BLaER1 treated with 17β-estradiol and CSF1 and Interleukin-3, amounts not matched to agents 10 nM and 100 nM (cell line): Measurements from ENCODE around the gene ANO1.

ENCODE experiments used
- H3K27ac ChIP-seq, 11 experiments: shearing (Covaris generic); formaldehyde crosslinking; 2 replicates each; pipeline ENCODE4 v1.8.1; 2022
- H3K27me3 ChIP-seq, 11 experiments: shearing (Covaris generic); formaldehyde crosslinking; 2 replicates each; pipeline ENCODE4 v1.8.1; 2022
- H3K36me3 ChIP-seq, 11 experiments: shearing (Covaris generic); formaldehyde crosslinking; 2 replicates each; pipeline ENCODE4 v1.8.1; 2022
- H3K4me1 ChIP-seq, 10 experiments: shearing (Covaris generic); formaldehyde crosslinking; 2 replicates each; pipeline ENCODE4 v1.8.1; 2022
- H3K4me2 ChIP-seq, 11 experiments: shearing (Covaris generic); formaldehyde crosslinking; 2 replicates each; pipeline ENCODE4 v1.8.1; 2022
- H3K4me3 ChIP-seq, 10 experiments: shearing (Covaris generic); formaldehyde crosslinking; 2 replicates each; pipeline ENCODE4 v1.8.1; 2022
- H3K9ac ChIP-seq, 11 experiments: shearing (Covaris generic); formaldehyde crosslinking; 2 replicates each; pipeline ENCODE4 v1.8.1; 2022
- H3K9me3 ChIP-seq, 11 experiments: shearing (Covaris generic); formaldehyde crosslinking; replicated peaks in 1 of 11; 2 replicates each; pipeline ENCODE4 v1.8.1; 2022
- H4K20me1 ChIP-seq, 11 experiments: shearing (Covaris generic); formaldehyde crosslinking; 2 replicates each; pipeline ENCODE4 v1.8.1; 2022
- Cebpa-rat ChIP-seq, 11 experiments: shearing (Covaris generic); IDR thresholded peaks; 2 replicates each; pipeline ENCODE4 v1.8.1; 2022

The ANO1 gene

GRCh38 chr11:70142221-70142875 is 64.2 kb downstream of the ANO1 start:
- Histone ChIP-seq H3K27me3 (peaks cover 0 to 19% (median 0%) of the 10 kb centered on the region in 11 experiments; a peak in 7 of 22 replicates), H3K4me2 (peak overlapping the region; percentile 38 to 88 (median 76); a peak in 19 of 22 replicates), H3K4me3 (no peak overlapping the region)

GRCh38 chr11:70144262-70144661 is 66.1 kb downstream of the ANO1 start:
- H3K4me1 ChIP-seq, result peaks cover 19 to 63% (median 57%) of the 10 kb centered on the region in 10 experiments
- peak overlapping the region in 2 of 11 experiments; percentile 8 to 25; a peak in 2 of 22 replicates for H3K27ac ChIP-seq
- no peak overlapping the region for H3K4me3 ChIP-seq
- H4K20me1 ChIP-seq, result no peaks in the 10 kb centered on the region
- no peak overlapping the region for H3K4me2 ChIP-seq
- no peaks in the 10 kb centered on the region for H3K36me3 ChIP-seq
- H3K27me3 ChIP-seq, result peaks cover 0 to 29% (median 0%) of the 10 kb centered on the region in 11 experiments; a peak in 7 of 22 replicates
- no peak overlapping the region for H3K9ac ChIP-seq
- TF ChIP-seq Cebpa-rat (IDR thresholded peaks at IDR 0.05), result no peak
- peaks cover 0 to 4% (median 0%) of the 10 kb centered on the region in 11 experiments; a peak in 2 of 22 replicates for H3K9me3 ChIP-seq

More at GRCh38 chr11:70142221-70142875, 64.2 kb downstream of the ANO1 start:
- Histone ChIP-seq H3K9ac (peak overlapping the region in 2 of 11 experiments; percentile 19 to 50; a peak in 3 of 22 replicates), H3K36me3 (no peaks in the 10 kb centered on the region), H3K27ac (peak overlapping the region in 4 of 11 experiments; percentile 12 to 21 (median 14); a peak in 4 of 22 replicates), H3K4me1 (peaks cover 10 to 44% (median 38%) of the 10 kb centered on the region in 10 experiments), H4K20me1 (no peaks in the 10 kb centered on the region), H3K9me3 (no peaks in the 10 kb centered on the region)
- no peak for TF ChIP-seq Cebpa-rat (IDR thresholded peaks at IDR 0.05)

GRCh38 chr11:70145071-70145470 is 67.0 kb downstream of the ANO1 start:
- Histone ChIP-seq H3K27me3 (peaks cover 0 to 29% (median 0%) of the 10 kb centered on the region in 11 experiments; a peak in 7 of 22 replicates), H3K4me3 (no peak overlapping the region), H3K27ac (peak overlapping the region in 2 of 11 experiments; percentile 8 to 25; a peak in 2 of 22 replicates), H3K9me3 (peaks cover 0 to 5% (median 0%) of the 10 kb centered on the region in 11 experiments; a peak in 2 of 22 replicates), H4K20me1 (no peaks in the 10 kb centered on the region), H3K4me1 (peaks cover 27 to 70% (median 64%) of the 10 kb centered on the region in 10 experiments), H3K36me3 (no peaks in the 10 kb centered on the region), H3K9ac (no peak overlapping the region; a peak in 1 of 22 replicates), H3K4me2 (no peak overlapping the region)
- TF ChIP-seq Cebpa-rat (IDR thresholded peaks at IDR 0.05), result no peak

- Histone ChIP-seq H4K20me1 (no peaks in the 10 kb centered on the region), H3K27ac (no peak overlapping the region; a peak in 1 of 22 replicates), H3K4me2 (0 out of 22 replicates have a peak overlapping the region, but pooled peaks of 1 of the 11 experiments have one; percentile 94), H3K9me3 (peaks cover 0 to 5% (median 0%) of the 10 kb centered on the region in 11 experiments; a peak in 2 of 22 replicates), H3K4me3 (no peak overlapping the region), H3K9ac (no peak overlapping the region), H3K36me3 (no peaks in the 10 kb centered on the region), H3K4me1 (peaks cover 30 to 77% (median 71%) of the 10 kb centered on the region in 10 experiments), H3K27me3 (peaks cover 0 to 29% (median 0%) of the 10 kb centered on the region in 11 experiments; a peak in 7 of 22 replicates)
- no peak for TF ChIP-seq Cebpa-rat (IDR thresholded peaks at IDR 0.05)
Measured at GRCh38 chr11:70145841-70146240, 67.7 kb downstream of the ANO1 start.

GRCh38 chr11:70146299-70146698 is 68.2 kb downstream of the ANO1 start:
- no peaks in the 10 kb centered on the region for H3K36me3 ChIP-seq
- H3K9ac ChIP-seq, result no peak overlapping the region
- H3K27me3 ChIP-seq, result peaks cover 0 to 25% (median 0%) of the 10 kb centered on the region in 11 experiments; a peak in 7 of 22 replicates
- TF ChIP-seq Cebpa-rat (IDR thresholded peaks at IDR 0.05), result no peak
- peaks cover 26 to 77% (median 71%) of the 10 kb centered on the region in 10 experiments for H3K4me1 ChIP-seq
- H4K20me1 ChIP-seq, result no peaks in the 10 kb centered on the region
- peak overlapping the region in 6 of 11 experiments; percentile 88 to 95 (median 94); a peak in 5 of 22 replicates for H3K4me2 ChIP-seq
- no peak overlapping the region for H3K4me3 ChIP-seq
- H3K27ac ChIP-seq, result peak overlapping the region in 5 of 11 experiments; percentile 1 to 95 (median 92); a peak in 3 of 22 replicates
- peaks cover 0 to 5% (median 0%) of the 10 kb centered on the region in 11 experiments; a peak in 2 of 22 replicates for H3K9me3 ChIP-seq

GRCh38 chr11:70146895-70147520 is 68.9 kb downstream of the ANO1 start:
- H3K4me1 ChIP-seq, result peaks cover 20 to 77% (median 71%) of the 10 kb centered on the region in 10 experiments
- no peak for TF ChIP-seq Cebpa-rat (IDR thresholded peaks at IDR 0.05)
- H3K27ac ChIP-seq, result peak overlapping the region in 5 of 11 experiments; percentile 2 to 96 (median 92); a peak in 5 of 22 replicates
- no peaks in the 10 kb centered on the region for H4K20me1 ChIP-seq
- H3K36me3 ChIP-seq, result no peaks in the 10 kb centered on the region
- H3K27me3 ChIP-seq, result peaks cover 0 to 19% (median 0%) of the 10 kb centered on the region in 11 experiments; a peak in 4 of 22 replicates
- peaks cover 0 to 5% (median 0%) of the 10 kb centered on the region in 11 experiments; a peak in 2 of 22 replicates for H3K9me3 ChIP-seq
- no peak overlapping the region for H3K4me3 ChIP-seq
- peak overlapping the region in 8 of 11 experiments; percentile 61 to 95 (median 93); a peak in 16 of 22 replicates for H3K4me2 ChIP-seq
- H3K9ac ChIP-seq, result peak overlapping the region in 2 of 11 experiments; percentile 8 to 11; a peak in 2 of 22 replicates

GRCh38 chr11:70147668-70148067 is 69.6 kb downstream of the ANO1 start:
- Histone ChIP-seq H3K27me3 (peaks cover 0 to 14% (median 0%) of the 10 kb centered on the region in 11 experiments; a peak in 3 of 22 replicates), H3K4me2 (peak overlapping the region in 10 of 11 experiments; percentile 23 to 95 (median 90); a peak in 18 of 22 replicates), H3K4me3 (no peak overlapping the region), H3K27ac (peak overlapping the region in 5 of 11 experiments; percentile 2 to 96 (median 92); a peak in 8 of 22 replicates), H4K20me1 (no peaks in the 10 kb centered on the region), H3K4me1 (peaks cover 23 to 77% (median 71%) of the 10 kb centered on the region in 10 experiments), H3K9ac (peak overlapping the region in 2 of 11 experiments; percentile 11 to 72; a peak in 1 of 22 replicates), H3K36me3 (no peaks in the 10 kb centered on the region), H3K9me3 (peaks cover 0 to 7% (median 2%) of the 10 kb centered on the region in 11 experiments; a peak in 6 of 22 replicates)
- no peak for TF ChIP-seq Cebpa-rat (IDR thresholded peaks at IDR 0.05)

- peaks cover 0 to 24% (median 0%) of the 10 kb centered on the region in 11 experiments; a peak in 4 of 22 replicates for H3K27me3 ChIP-seq
- peak overlapping the region in 8 of 11 experiments; percentile 84 to 95 (median 93); a peak in 15 of 22 replicates for H3K4me2 ChIP-seq
- no peaks in the 10 kb centered on the region for H3K36me3 ChIP-seq
- no peaks in the 10 kb centered on the region for H4K20me1 ChIP-seq
- no peak overlapping the region for H3K4me3 ChIP-seq
- H3K9me3 ChIP-seq, result peaks cover 0 to 13% (median 8%) of the 10 kb centered on the region in 11 experiments; a peak in 7 of 22 replicates
- no peak for TF ChIP-seq Cebpa-rat (IDR thresholded peaks at IDR 0.05)
- peaks cover 62 to 100% (median 98%) of the 10 kb centered on the region in 10 experiments for H3K4me1 ChIP-seq
- peak overlapping the region in 1 of 11 experiments; percentile 6; a peak in 3 of 22 replicates for H3K9ac ChIP-seq
- peak overlapping the region in 8 of 11 experiments; percentile 83 to 96 (median 92); a peak in 14 of 22 replicates for H3K27ac ChIP-seq
Measured at GRCh38 chr11:70151671-70152070, 73.6 kb downstream of the ANO1 start.
